HL-60 (cell line): ENCODE results near the gene IMMP2L.

Source experiments
- DNase-seq, 2 experiments: peaks; one replicate each; pipeline ENCODE4 v3.0.0-alpha.2; 2010 to 2020; ENCODE audit warnings: low read depth in 1 of 2, low spot score in 1 of 2
- H3K27ac ChIP-seq: fragments of 250-450 bp; sonication (Bioruptor Pico); replicated peaks from 2 replicates; pipeline ENCODE4 v1.5.1; 2020; ENCODE audit warnings: mild to moderate bottlenecking, moderate library complexity
- H3K27me3 ChIP-seq: fragments of 250-450 bp; sonication (Bioruptor Pico); 2 replicates; pipeline ENCODE4 v1.5.1; 2021; ENCODE audit warnings: mild to moderate bottlenecking, moderate library complexity; ENCODE audit not compliant: insufficient read depth, poor library complexity, severe bottlenecking
- H3K4me3 ChIP-seq: replicated peaks from 2 replicates; pipeline ENCODE4 v1.5.1; 2011; ENCODE audit warnings: mild to moderate bottlenecking, control low read depth, low read length; ENCODE audit not compliant: insufficient read depth
- GABPA ChIP-seq: IDR thresholded peaks from 2 replicates; pipeline ENCODE4 v1.6.1; 2012; ENCODE audit warnings: low read depth
- POLR2AphosphoS5 ChIP-seq: IDR thresholded peaks from 2 replicates; pipeline ENCODE4 v1.6.1; 2012; ENCODE audit warnings: low read depth
- SPI1 ChIP-seq: IDR thresholded peaks from 2 replicates; pipeline ENCODE4 v1.6.1; 2012; ENCODE audit warnings: low read depth, mild to moderate bottlenecking, borderline replicate concordance
- TF ChIP-seq, protein P1 (sequence below): IDR thresholded peaks from 2 replicates; pipeline ENCODE4 v1.6.1; 2012; ENCODE audit warnings: low read depth; ENCODE audit not compliant: insufficient replicate concordance
- TF ChIP-seq, protein P2 (sequence below): IDR thresholded peaks from one replicate; pipeline ENCODE4 v1.5.1; 2011; ENCODE audit warnings: low read length, control low read depth, inconsistent platforms; ENCODE audit not compliant: insufficient read depth

The IMMP2L gene

DNA sequence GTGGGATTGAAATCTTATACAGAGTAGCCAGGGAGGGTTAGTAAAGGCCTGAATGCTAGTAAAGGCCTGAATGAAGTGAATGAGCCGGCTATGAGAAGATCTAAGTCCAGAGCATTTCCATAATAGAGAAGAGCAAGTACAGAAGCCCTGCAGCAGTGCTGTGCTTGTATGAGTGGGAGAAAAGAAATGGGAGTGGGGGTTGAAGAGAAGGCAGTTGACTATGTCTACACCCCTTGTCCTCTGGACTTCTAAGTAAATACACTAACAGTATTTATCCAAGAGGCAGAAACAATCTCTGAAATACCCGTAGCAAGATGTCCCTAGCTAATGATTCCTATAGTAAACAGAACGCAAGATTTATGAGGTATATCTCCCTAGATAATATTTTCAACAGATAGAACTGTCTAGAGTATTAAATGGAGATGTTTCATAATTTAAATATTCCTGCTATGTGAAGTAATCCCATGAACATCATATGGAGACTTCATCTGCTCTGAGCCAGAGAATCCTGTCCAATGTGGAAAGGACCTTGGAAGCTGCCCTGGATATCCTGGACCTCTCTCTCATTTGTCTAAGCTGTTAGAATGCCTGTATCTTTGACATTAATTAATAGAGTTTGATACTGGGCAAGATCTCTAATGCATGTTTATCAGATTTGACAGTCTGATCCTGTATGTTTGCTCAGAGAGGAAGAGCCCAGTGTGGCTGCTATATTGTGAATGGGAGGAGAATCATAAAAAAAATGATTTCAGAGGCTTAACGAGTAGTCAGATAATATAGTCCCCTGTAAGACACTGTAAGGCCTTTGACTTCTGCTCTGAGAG lies 299.8 kb downstream of the IMMP2L start:
- H3K4me3 ChIP-seq: no peak overlapping the region
- no peak for TF ChIP-seq POLR2AphosphoS5
- TF ChIP-seq, protein P1, sequence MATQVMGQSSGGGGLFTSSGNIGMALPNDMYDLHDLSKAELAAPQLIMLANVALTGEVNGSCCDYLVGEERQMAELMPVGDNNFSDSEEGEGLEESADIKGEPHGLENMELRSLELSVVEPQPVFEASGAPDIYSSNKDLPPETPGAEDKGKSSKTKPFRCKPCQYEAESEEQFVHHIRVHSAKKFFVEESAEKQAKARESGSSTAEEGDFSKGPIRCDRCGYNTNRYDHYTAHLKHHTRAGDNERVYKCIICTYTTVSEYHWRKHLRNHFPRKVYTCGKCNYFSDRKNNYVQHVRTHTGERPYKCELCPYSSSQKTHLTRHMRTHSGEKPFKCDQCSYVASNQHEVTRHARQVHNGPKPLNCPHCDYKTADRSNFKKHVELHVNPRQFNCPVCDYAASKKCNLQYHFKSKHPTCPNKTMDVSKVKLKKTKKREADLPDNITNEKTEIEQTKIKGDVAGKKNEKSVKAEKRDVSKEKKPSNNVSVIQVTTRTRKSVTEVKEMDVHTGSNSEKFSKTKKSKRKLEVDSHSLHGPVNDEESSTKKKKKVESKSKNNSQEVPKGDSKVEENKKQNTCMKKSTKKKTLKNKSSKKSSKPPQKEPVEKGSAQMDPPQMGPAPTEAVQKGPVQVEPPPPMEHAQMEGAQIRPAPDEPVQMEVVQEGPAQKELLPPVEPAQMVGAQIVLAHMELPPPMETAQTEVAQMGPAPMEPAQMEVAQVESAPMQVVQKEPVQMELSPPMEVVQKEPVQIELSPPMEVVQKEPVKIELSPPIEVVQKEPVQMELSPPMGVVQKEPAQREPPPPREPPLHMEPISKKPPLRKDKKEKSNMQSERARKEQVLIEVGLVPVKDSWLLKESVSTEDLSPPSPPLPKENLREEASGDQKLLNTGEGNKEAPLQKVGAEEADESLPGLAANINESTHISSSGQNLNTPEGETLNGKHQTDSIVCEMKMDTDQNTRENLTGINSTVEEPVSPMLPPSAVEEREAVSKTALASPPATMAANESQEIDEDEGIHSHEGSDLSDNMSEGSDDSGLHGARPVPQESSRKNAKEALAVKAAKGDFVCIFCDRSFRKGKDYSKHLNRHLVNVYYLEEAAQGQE: no peak
- TF ChIP-seq, protein P2, sequence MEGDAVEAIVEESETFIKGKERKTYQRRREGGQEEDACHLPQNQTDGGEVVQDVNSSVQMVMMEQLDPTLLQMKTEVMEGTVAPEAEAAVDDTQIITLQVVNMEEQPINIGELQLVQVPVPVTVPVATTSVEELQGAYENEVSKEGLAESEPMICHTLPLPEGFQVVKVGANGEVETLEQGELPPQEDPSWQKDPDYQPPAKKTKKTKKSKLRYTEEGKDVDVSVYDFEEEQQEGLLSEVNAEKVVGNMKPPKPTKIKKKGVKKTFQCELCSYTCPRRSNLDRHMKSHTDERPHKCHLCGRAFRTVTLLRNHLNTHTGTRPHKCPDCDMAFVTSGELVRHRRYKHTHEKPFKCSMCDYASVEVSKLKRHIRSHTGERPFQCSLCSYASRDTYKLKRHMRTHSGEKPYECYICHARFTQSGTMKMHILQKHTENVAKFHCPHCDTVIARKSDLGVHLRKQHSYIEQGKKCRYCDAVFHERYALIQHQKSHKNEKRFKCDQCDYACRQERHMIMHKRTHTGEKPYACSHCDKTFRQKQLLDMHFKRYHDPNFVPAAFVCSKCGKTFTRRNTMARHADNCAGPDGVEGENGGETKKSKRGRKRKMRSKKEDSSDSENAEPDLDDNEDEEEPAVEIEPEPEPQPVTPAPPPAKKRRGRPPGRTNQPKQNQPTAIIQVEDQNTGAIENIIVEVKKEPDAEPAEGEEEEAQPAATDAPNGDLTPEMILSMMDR: no peak
- no peak for TF ChIP-seq GABPA
- TF ChIP-seq SPI1: no peak
- H3K27ac ChIP-seq: no peak overlapping the region
- no peak for DNase-seq
- no peaks in the 10 kb centered on the region for H3K27me3 ChIP-seq

DNA sequence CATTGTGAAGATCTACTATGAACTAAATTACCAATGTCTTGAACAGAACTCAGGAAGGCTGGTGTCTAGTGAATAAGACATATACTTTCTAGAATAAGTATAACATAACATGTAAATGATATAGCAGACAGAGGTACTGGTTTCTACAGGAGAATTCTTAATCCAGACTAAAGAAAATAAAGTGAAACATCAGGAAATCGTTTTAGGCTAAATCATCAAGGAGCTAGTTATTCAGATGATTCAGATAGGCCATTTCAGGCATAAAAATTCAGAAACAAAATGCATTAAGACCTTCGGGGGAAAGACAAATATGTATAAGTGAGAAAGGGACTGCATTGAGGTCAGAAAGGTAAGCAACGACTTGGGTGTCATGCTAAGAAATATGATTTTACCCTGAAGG lies 300.8 kb downstream of the IMMP2L start:
- TF ChIP-seq POLR2AphosphoS5 (no peak), SPI1 (no peak), GABPA (no peak)
- TF ChIP-seq, protein P1: no peak
- TF ChIP-seq, protein P2: no peak

DNA sequence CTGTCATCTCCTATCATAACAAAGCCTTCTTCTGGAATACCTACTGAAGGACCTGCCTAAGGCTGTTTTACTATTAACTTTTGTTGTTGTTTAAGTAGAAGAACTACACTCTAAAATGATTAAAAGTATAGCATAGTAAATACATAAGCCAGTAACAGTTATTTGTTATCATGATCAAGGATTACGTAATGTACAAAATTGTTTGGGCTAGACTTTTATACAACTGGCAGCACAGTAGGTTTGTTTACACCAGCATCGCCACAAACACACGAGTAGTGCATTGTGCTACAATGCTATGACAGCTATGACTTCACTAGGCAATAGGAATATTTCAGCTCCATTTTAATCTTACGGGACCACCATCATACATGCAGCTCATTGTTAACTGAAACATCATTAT lies 302.3 kb downstream of the IMMP2L start:
- Histone ChIP-seq H3K4me3 (no peak overlapping the region), H3K27me3 (no peaks in the 10 kb centered on the region), H3K27ac (no peak overlapping the region)
- no peak for DNase-seq
- TF ChIP-seq, protein P1: no peak
- TF ChIP-seq SPI1: no peak
- TF ChIP-seq, protein P2: no peak
- TF ChIP-seq POLR2AphosphoS5: no peak
- TF ChIP-seq GABPA: no peak

More for the DNA sequence above, 300.8 kb downstream of the IMMP2L start:
- no peak overlapping the region for H3K4me3 ChIP-seq
- no peak overlapping the region for H3K27ac ChIP-seq
- no peak for DNase-seq
- H3K27me3 ChIP-seq: no peaks in the 10 kb centered on the region
